Endothelial cell of umbilical vein (primary cell): Measurements from ENCODE around the gene UNCX.

ENCODE experiments used
- EZH2 ChIP-seq: IDR thresholded peaks from 2 replicates; pipeline ENCODE4 v1.6.1; 2012; ENCODE audit warnings: borderline replicate concordance, low read depth, mild to moderate bottlenecking, moderate library complexity, low read length, inconsistent platforms; ENCODE audit not compliant: severe bottlenecking
- GATA2 ChIP-seq: IDR thresholded peaks from 2 replicates; pipeline ENCODE4 v1.7.0; 2011; ENCODE audit warnings: low read depth, mild to moderate bottlenecking, moderate library complexity, mixed read lengths, low read length; ENCODE audit not compliant: insufficient read length, insufficient read depth
- JUN ChIP-seq: IDR thresholded peaks from 2 replicates; pipeline ENCODE4 v1.6.1; 2011; ENCODE audit warnings: borderline replicate concordance, low read depth; ENCODE audit not compliant: insufficient read length, insufficient read depth
- POLR2A ChIP-seq: IDR thresholded peaks from 2 replicates; pipeline ENCODE4 v1.6.1; 2012; ENCODE audit warnings: low read depth, mild to moderate bottlenecking, control low read depth, low read length
- TF ChIP-seq, protein P1 (sequence below), 2 donors: IDR thresholded peaks; 1 replicate in 1 of 2; 2 replicates in 1 of 2; pipeline ENCODE4 v1.5.1; 2011; ENCODE audit warnings: low read length in 2 of 2, mild to moderate bottlenecking in 2 of 2, moderate library complexity in 2 of 2, control low read depth in 1 of 2, inconsistent platforms in 1 of 2, low read depth in 1 of 2; ENCODE audit not compliant: insufficient read depth in 1 of 2; ENCODE audit errors: extremely low read depth in 1 of 2
- TF ChIP-seq, protein P2 (sequence below): IDR thresholded peaks from 2 replicates; pipeline ENCODE4 v1.6.1; 2011; ENCODE audit not compliant: insufficient read depth, insufficient read length

DNA sequence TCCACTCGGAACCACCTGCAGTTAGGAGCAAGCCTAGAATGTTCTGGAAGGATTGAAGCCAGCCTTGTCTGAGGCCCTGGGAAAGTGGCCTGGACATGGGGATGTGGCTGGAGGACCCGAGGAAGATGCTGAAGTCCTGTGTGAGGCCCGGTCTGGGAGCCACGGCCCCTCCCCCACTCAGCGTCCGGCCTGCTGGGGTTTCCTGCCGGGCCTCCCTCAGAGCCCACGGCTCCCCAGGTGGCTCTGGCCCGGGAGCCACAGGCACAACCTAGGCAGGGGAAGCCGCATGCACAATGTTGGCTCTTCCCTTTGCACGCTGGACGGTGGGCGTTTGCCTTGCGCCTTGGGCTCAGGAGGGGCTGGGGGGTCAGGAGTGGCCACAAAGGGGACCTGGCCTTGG, 39.0 kb downstream of the UNCX start:
- TF ChIP-seq, protein P1, sequence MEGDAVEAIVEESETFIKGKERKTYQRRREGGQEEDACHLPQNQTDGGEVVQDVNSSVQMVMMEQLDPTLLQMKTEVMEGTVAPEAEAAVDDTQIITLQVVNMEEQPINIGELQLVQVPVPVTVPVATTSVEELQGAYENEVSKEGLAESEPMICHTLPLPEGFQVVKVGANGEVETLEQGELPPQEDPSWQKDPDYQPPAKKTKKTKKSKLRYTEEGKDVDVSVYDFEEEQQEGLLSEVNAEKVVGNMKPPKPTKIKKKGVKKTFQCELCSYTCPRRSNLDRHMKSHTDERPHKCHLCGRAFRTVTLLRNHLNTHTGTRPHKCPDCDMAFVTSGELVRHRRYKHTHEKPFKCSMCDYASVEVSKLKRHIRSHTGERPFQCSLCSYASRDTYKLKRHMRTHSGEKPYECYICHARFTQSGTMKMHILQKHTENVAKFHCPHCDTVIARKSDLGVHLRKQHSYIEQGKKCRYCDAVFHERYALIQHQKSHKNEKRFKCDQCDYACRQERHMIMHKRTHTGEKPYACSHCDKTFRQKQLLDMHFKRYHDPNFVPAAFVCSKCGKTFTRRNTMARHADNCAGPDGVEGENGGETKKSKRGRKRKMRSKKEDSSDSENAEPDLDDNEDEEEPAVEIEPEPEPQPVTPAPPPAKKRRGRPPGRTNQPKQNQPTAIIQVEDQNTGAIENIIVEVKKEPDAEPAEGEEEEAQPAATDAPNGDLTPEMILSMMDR (IDR thresholded peaks at IDR 0.05; ENCODE audit: extremely low read depth in 1 of 2, insufficient read depth in 1 of 2, low read depth in 1 of 2, low read length in 2 of 2): no peak
- TF ChIP-seq POLR2A (no peak), GATA2 (no peak), EZH2 (no peak), JUN (no peak)
- TF ChIP-seq, protein P2, sequence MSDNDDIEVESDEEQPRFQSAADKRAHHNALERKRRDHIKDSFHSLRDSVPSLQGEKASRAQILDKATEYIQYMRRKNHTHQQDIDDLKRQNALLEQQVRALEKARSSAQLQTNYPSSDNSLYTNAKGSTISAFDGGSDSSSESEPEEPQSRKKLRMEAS: no peak
